GM12873 (cell line): ENCODE results near the gene IGSF21.

Experiments used
- TF ChIP-seq, protein P1 (sequence below): IDR thresholded peaks from 2 replicates; pipeline ENCODE4 v1.5.1; 2012; ENCODE audit warnings: low read depth, mild to moderate bottlenecking, moderate library complexity, low read length, control low read depth; ENCODE audit not compliant: insufficient read depth; ENCODE audit errors: missing control alignments

Gene IGSF21

DNA sequence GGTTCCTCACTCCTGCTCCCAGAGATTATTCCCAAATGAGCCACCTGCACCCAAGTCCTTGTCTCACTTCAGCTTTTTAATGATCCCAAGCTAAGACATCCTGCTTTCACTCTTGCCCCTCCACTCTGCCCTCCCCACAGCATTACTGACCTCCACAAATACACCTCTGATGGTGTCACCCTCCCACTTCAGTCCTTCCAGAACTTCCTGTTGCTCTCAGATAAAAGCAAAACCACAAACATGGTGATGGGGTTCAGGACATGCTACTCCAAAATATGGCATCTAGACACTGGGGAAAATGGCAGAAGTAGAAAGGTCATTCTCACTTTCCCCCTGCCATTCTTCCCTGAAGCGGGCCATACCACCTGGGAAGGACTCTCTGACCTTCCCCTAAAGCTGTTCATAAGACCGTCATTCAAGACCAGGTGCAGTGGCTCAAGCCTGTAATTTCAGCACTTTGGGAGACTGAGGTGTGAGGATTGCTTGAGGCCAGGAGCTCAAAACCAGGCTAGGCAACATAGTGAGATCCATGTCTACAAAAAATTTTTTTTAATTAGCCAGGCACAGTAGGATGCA lies 307.4 kb downstream of the IGSF21 start:
- TF ChIP-seq, protein P1, sequence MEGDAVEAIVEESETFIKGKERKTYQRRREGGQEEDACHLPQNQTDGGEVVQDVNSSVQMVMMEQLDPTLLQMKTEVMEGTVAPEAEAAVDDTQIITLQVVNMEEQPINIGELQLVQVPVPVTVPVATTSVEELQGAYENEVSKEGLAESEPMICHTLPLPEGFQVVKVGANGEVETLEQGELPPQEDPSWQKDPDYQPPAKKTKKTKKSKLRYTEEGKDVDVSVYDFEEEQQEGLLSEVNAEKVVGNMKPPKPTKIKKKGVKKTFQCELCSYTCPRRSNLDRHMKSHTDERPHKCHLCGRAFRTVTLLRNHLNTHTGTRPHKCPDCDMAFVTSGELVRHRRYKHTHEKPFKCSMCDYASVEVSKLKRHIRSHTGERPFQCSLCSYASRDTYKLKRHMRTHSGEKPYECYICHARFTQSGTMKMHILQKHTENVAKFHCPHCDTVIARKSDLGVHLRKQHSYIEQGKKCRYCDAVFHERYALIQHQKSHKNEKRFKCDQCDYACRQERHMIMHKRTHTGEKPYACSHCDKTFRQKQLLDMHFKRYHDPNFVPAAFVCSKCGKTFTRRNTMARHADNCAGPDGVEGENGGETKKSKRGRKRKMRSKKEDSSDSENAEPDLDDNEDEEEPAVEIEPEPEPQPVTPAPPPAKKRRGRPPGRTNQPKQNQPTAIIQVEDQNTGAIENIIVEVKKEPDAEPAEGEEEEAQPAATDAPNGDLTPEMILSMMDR: no peak

DNA sequence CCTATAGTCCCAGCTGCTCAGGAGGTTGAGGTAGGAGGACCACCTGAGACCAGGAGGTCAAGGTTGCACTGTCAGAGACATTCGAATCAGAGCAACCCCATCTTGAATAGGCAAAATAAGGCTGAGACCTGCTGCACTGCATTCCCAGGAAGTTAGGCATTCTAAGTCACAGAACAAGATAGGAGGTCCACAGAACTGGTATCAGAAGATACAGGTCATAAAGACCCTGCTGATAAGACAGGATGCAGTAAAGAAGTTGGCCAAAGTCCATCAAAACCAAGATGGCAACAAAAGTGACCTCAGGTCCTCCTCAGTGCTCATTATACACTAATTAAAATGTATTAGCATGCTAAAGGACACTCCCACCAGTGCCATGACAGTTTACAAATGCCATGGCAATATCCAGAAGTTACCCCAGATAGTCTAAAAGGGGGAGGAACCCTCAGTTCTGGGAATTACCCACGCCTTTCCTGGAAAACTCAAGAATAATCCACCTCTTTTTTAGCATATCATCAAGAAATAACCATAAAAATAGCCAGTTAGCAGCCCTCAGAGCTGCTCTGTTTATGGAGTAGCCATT lies 307.9 kb downstream of the IGSF21 start:
- TF ChIP-seq, protein P1: no peak

DNA sequence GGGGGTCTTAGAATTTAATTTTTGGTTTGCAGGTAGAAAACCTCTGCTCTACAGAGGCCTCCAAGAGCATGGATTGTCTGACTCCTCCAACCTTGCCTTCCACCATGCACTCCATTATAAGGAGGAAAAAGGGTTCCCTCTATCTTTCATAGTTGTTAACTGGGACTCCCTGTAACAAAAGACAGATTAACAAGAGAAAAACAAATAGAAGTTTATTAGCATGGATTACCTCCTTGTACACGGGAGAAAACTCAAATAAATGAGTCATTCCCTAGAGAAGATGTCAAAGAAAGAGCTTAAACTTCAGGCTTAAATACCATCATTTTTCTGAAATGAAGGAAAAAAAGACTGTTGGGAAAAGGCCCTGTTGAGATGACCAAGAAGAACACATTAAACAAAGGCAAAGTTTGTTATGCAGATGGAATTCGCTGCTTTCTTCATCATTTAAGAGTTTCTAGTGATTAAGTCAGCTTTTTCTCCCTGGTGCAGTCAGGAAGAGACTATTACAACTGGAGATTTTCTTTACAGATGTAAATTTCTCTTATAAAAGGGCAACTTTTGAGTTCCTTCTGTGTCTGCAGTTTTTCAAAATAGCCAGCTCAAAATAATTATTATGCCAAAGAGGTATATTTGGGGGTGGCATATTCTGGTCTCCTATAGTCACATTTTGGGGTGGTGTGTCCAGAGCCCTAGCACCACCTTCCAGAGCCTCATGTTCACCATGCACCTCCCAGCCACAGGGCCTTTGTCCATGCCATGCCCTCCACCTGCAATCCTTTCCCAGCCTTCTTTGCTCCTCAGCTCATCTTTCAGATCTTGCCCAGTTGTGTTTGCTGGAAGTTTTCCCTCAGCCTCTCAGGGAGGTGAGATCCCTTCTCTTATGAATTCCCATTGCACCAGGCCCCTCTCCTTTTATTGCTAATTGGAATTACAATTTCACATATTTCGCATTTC lies 310.0 kb downstream of the IGSF21 start:
- TF ChIP-seq, protein P1: no peak

DNA sequence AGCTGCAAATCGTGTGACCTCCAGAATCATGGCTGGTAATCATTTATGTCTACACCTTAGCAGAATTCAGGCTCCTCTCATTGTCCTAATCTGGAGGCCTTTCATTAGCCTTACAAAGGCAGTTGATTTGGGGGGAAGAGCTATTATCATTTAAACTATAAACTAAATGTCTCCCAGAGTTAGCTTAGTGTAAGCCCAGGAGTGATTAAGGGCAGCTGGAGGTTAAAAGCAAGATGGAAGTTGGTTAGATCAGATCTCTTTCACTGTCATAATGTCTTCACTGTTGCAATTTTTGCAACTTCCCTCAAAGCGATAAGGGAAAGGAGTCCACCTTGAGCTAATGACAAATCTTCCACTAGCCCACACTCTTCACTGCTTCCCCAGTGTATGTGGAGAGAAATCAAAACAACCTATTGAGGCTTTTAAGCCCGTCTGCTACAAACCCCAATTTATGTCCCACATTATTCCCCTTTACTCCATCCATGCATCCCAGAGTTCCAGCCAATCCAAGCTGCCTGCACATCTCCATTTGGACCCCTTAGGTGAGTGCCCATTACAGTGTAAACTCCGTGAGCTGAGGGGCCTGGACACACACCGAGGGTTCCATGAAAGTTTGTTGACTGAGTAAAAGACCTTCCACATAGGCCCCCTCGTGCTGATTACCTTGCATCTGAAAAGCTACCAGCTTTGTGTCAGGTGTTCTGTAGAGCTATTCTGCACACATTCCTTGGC lies 311.7 kb downstream of the IGSF21 start:
- TF ChIP-seq, protein P1: no peak

DNA sequence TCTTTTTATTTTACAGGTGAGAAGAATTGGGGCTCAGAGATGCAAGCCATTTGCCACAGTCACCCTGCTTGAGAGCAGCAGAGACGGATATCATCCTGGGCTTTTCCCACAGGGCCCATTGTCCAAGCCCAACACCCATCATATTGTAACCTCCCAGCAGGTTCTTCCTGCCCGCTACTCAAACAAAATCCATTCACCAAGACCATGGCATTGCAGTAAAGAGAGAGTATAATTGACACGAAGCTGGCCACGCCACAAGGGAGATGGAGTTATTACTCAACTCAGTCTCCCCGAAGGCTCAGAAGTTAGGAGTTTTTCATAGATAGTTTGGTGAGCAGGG lies 312.2 kb downstream of the IGSF21 start:
- TF ChIP-seq, protein P1: no peak

DNA sequence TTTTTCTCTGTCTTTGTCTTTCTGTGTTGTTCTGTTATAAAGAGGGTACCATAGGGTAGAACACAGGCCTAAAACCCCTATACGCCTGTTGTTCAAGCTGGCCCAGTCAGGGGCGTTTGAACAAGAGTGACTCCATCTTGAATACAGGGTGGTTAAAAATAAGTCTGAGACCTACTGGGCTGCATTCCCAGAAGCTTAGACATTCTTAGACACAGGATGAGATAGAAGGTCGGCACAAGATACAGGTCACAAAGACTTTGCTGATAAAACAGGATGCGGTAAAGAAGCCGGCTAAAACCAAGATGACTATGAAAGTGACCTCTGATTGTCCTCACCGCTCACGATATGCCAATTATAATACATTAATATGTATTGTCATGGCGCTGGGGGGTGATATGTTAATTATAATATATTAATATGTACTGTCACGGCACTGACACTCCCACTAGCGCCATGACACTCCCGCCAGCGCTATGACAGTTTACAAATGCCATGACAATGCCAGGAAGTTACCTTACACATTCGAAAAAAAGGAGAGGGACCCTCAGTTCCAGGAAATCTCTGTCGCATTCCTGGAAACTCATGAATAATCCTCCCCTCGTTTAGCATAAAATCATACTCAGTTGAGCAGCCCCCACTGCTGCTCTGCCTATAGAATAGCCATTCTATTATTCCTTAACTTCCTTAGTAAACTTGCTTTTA lies 314.6 kb downstream of the IGSF21 start:
- TF ChIP-seq, protein P1: no peak

DNA sequence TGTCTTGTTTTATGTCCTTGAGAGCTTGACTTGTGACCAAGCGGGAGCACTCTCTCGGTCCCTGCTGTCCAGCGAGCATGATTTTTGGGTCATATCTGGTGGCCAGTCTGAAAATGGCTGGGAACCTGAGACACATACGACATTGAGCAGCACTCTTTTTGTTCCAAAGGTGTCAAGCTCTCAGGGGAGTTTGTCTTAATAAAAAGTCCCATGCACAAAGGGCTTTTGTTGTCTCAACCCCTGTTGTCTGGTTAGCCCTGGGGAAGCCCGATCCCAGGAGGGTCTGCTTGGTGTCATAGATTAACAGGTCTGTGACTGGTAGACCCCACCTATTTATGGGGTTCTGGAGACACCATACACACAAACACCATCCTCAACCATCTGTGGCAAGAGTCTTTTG lies 315.4 kb downstream of the IGSF21 start:
- TF ChIP-seq, protein P1: no peak
